Measurements from ENCODE around the gene OGA. TPM values are rescaled to one million over a fixed set of nuclear protein-coding genes. Genes with fewer than 3 reads are reported as not detected.

OGA gene
- total RNA-seq, 4 donors from 2014 or later: 70.0 to 214 (median 127) TPM

- DNase-seq (ENCODE audit: low spot score) (no peak), ATAC-seq (ENCODE audit: low FRiP score) (no peak)
- no peak for TF ChIP-seq CTCF (IDR thresholded peaks at IDR 0.05)
Observed at GRCh38 chr10:101841826-101842225, 23.6 kb upstream of the OGA start.

- TF ChIP-seq CTCF (IDR thresholded peaks at IDR 0.05): peak in 1 of 3 donors; percentile 78
- ATAC-seq (ENCODE audit: low FRiP score): peak; percentile 67
- DNase-seq (ENCODE audit: low spot score): no peak
Observed at GRCh38 chr10:101840741-101841453, 22.7 kb upstream of the OGA start.

GRCh38 chr10:101840102-101840684, 21.9 kb upstream of the OGA start:
- DNase-seq (ENCODE audit: low spot score): no peak
- no peak for TF ChIP-seq CTCF (IDR thresholded peaks at IDR 0.05)
- no peak for ATAC-seq (ENCODE audit: low FRiP score)

- ATAC-seq (ENCODE audit: low FRiP score): peak; percentile 39
- no peak for DNase-seq (ENCODE audit: low spot score)
- no peak for TF ChIP-seq CTCF (IDR thresholded peaks at IDR 0.05)
Observed at GRCh38 chr10:101839416-101840063, 21.3 kb upstream of the OGA start.

GRCh38 chr10:101839002-101839401, 20.8 kb upstream of the OGA start:
- ATAC-seq (ENCODE audit: low FRiP score) (no peak), DNase-seq (ENCODE audit: low spot score) (no peak)
- TF ChIP-seq CTCF (IDR thresholded peaks at IDR 0.05): no peak

- no peak for DNase-seq (ENCODE audit: low spot score)
- ATAC-seq (ENCODE audit: low FRiP score): no peak
- no peak for TF ChIP-seq CTCF (IDR thresholded peaks at IDR 0.05)
Observed at GRCh38 chr10:101838416-101838970, 20.2 kb upstream of the OGA start.
